Measurements from ENCODE around the gene IKBKG.
"Not testable (repeated sequence)": the region's sequence is repeated elsewhere in the genome, so short reads cannot be mapped to it uniquely, and the experiment has no call there.

Gene IKBKG

DNA sequence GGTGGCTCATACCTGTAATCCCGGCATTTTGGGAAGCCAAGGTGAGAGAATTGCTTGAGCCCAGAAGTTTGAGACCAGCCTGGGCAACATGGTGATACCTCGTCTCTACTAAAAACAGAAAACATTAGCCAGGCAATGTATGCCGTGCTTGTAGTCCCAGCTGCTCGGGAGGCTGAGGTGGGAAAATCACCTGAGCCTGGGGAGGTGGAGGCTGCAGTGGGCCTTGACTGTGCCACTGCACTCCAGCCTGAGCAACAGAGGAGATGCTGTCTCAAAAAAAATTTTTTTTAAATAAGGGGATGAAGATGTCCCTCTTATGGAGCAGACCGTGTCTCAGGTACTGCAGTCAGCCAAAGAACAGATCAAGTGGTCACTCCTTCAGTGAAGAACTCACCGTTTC, 58.1 kb downstream of the IKBKG start:
- no peak for DNase-seq (ENCODE audit: low read depth)

DNA sequence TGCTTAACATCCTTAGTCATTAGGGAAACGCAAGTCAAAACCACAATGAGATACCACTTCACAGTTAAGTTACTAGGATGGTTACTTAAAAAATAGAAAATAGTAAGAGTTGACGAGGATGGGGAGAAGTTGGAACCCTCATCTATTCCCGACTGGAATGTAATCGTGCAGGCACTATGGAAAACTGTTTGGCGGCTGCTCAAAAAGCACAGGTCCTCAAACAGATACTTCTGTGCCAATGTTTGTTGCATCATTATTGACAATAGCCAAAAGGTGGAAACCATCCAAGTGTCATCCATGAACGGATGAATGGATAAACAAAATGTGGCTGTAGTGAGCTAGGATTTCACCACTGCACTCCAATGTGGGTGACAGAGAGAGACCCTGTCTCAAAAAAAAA, 60.0 kb downstream of the IKBKG start:
- DNase-seq (ENCODE audit: low read depth): no peak

GRCh38 chrX:154607976-154608375, 60.6 kb downstream of the IKBKG start:
- DNase-seq (ENCODE audit: low read depth): not testable (repeated sequence)

GRCh38 chrX:154608823-154609222, 61.4 kb downstream of the IKBKG start:
- not testable (repeated sequence) for DNase-seq (ENCODE audit: low read depth)

DNA sequence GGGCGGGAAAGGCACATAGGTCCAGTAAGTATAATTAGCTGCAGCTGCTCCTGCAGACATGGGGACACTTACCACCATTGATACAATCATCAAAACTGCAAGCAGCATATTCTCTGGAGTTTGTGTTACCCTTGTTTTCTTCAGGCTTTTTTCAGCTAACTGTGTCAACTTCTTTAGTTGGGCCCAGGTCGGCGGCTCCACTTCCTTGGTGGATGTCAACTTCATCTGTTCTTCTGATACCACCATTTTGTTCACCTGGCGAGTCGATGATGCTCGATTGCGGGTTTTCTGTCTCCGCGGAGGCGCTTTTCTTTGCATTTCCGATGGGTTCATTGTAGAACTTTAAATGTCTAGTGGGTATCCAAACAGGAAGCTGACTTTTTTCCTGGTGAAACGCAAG, 63.7 kb downstream of the IKBKG start:
- not testable (repeated sequence) for DNase-seq (ENCODE audit: low read depth)

GRCh38 chrX:154613586-154613985, 66.2 kb downstream of the IKBKG start:
- not testable (repeated sequence) for DNase-seq (ENCODE audit: low read depth)
